CD4-positive, alpha-beta T cell (primary cell): ENCODE results near the gene MYL9. TPM values are rescaled to one million over a fixed set of nuclear protein-coding genes. Genes with fewer than 3 reads are reported as not detected.
"Not testable (repeated sequence)": the region's sequence is repeated elsewhere in the genome, so short reads cannot be mapped to it uniquely, and the experiment has no call there.

Experiments used
- ATAC-seq: fragments of 200-7000 bp; cut with Tn5 transposase; one replicate; pipeline ENCODE4 v1.10.0; 2022; ENCODE audit warnings: mild to moderate bottlenecking; ENCODE audit not compliant: poor library complexity
- CTCF ChIA-PET: fragments of 350-600 bp; sonication (Branson Sonifier 250); formaldehyde crosslinking; loops from one replicate; lab custom pipeline; 2021; ENCODE audit warnings: antibody characterized with exemption, inconsistent platforms; lab: Charles Lee
- POLR2A ChIA-PET: fragments of 350-600 bp; sonication (Branson Sonifier 250); formaldehyde crosslinking; loops from one replicate; lab custom pipeline; 2021; ENCODE audit warnings: antibody characterized with exemption, inconsistent platforms; lab: Charles Lee
- DNase-seq, 14 experiments: peaks; one replicate each; pipeline ENCODE4 v3.0.0-alpha.2; 2013 to 2020; ENCODE audit warnings: mixed read lengths in 2 of 14
- H3K27ac ChIP-seq, 2 donors: one replicate each; pipeline versions ENCODE4 v1.5.1 to v1.7.0; 2013; ENCODE audit warnings: low read length in 2 of 2, low read depth in 1 of 2, mild to moderate bottlenecking in 1 of 2
- H3K27me3 ChIP-seq, 2 experiments: 1 replicate in 1 of 2; 2 replicates in 1 of 2; pipeline versions ENCODE4 v1.6.1 to v1.7.0; 2013; ENCODE audit warnings: low read length in 2 of 2, control low read depth in 1 of 2, mild to moderate bottlenecking in 1 of 2, moderate library complexity in 1 of 2; ENCODE audit not compliant: insufficient read depth in 2 of 2, control insufficient read depth in 1 of 2
- H3K36me3 ChIP-seq: one replicate; pipeline ENCODE4 v1.6.1; 2013; ENCODE audit warnings: low read length, control low read depth; ENCODE audit not compliant: insufficient read depth
- H3K4me1 ChIP-seq: one replicate; pipeline ENCODE4 v1.6.1; 2013; ENCODE audit warnings: low read length, control low read depth; ENCODE audit not compliant: insufficient read depth
- H3K4me3 ChIP-seq: one replicate; pipeline ENCODE4 v1.5.1; 2013; ENCODE audit warnings: mild to moderate bottlenecking, low read length, moderate library complexity
- H3K9me3 ChIP-seq, 2 experiments: 1 replicate in 1 of 2; 2 replicates in 1 of 2; pipeline versions ENCODE4 v1.6.1 to v1.7.0; 2013; ENCODE audit warnings: low read length in 2 of 2, mild to moderate bottlenecking in 2 of 2, control low read depth in 1 of 2, moderate library complexity in 1 of 2; ENCODE audit not compliant: control insufficient read depth in 1 of 2, insufficient read depth in 1 of 2
- H3K27ac Mint-ChIP-seq: one replicate; pipeline ENCODE4 v1.8.0; 2020; ENCODE audit warnings: mixed read lengths
- H3K27me3 Mint-ChIP-seq: one replicate; pipeline ENCODE4 v1.8.0; 2021; ENCODE audit warnings: mixed read lengths
- H3K36me3 Mint-ChIP-seq: one replicate; pipeline ENCODE4 v1.8.0; 2021; ENCODE audit warnings: low read depth, mixed read lengths
- H3K4me1 Mint-ChIP-seq: one replicate; pipeline ENCODE4 v1.8.0; 2021; ENCODE audit warnings: low read depth, mixed read lengths
- H3K4me3 Mint-ChIP-seq: one replicate; pipeline ENCODE4 v1.8.0; 2020; ENCODE audit warnings: mild to moderate bottlenecking, mixed read lengths
- H3K9me3 Mint-ChIP-seq: one replicate; pipeline ENCODE4 v1.8.0; 2020; ENCODE audit warnings: mixed read lengths
- intact Hi-C, 2 experiments: fragments of 100-400 bp; cut with DNase I in 1 of 2; cut with micrococcal nuclease in 1 of 2; formaldehyde crosslinking; loops; one replicate each; pipeline versions ENCODE4 v1.15.1 to v1.9.0; 2023 to 2025; cut with DNase I, micrococcal nuclease
- total RNA-seq, 174 experiments: library from RNA in 2 of 174; stranded (reverse) in 2 of 174; gene quantifications; one replicate each; pipeline ENCODE4 v1.2.3 and lab custom pipeline; 2021 to 2026
- TF ChIP-seq, protein P1 (sequence below): fragments of 200-600 bp; IDR thresholded peaks from one replicate; pipeline ENCODE4 v1.8.0; 2022; ENCODE audit warnings: antibody characterized with exemption, mild to moderate bottlenecking

The MYL9 gene
- total RNA-seq, 2 experiments from 2014 or later: not detected

DNA sequence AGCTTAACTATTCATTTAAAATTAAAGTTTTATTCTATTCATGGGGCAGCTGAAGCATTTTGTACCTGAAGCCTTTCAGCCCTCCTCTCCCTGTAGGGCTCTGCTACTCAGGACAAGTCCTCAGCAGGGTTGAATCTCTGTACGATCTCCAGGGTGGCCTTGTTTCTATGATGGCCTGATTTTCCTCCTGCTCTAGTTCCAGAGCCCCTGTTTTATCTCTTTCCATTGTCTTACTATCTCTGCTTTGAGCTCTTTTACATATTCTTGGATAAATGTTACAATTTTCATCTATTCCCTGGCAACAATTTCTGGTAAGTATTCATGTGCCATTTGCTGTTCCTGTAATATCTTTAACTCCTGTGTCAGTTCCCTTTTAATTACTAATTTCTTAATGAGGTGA is 19.8 kb upstream of the MYL9 start:
- H3K36me3 Mint-ChIP-seq: peaks cover 60% of the 10 kb centered on the region
- Histone ChIP-seq H3K36me3 (peaks cover 53% of the 10 kb centered on the region), H3K4me1 (no peaks in the 10 kb centered on the region), H3K9me3 (no peaks in the 10 kb centered on the region), H3K4me3 (no peak overlapping the region), H3K27ac (no peak overlapping the region), H3K27me3 (no peaks in the 10 kb centered on the region)
- ChIA-PET POLR2A (no interaction called here), CTCF (no interaction called here)
- DNase-seq (no peak), ATAC-seq (no peak)
- TF ChIP-seq, protein P1, sequence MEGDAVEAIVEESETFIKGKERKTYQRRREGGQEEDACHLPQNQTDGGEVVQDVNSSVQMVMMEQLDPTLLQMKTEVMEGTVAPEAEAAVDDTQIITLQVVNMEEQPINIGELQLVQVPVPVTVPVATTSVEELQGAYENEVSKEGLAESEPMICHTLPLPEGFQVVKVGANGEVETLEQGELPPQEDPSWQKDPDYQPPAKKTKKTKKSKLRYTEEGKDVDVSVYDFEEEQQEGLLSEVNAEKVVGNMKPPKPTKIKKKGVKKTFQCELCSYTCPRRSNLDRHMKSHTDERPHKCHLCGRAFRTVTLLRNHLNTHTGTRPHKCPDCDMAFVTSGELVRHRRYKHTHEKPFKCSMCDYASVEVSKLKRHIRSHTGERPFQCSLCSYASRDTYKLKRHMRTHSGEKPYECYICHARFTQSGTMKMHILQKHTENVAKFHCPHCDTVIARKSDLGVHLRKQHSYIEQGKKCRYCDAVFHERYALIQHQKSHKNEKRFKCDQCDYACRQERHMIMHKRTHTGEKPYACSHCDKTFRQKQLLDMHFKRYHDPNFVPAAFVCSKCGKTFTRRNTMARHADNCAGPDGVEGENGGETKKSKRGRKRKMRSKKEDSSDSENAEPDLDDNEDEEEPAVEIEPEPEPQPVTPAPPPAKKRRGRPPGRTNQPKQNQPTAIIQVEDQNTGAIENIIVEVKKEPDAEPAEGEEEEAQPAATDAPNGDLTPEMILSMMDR: no peak
- H3K9me3 Mint-ChIP-seq: no peaks in the 10 kb centered on the region
- intact Hi-C loops: no loop called here
- H3K27ac Mint-ChIP-seq: peak overlapping the region; percentile 49
- H3K4me1 Mint-ChIP-seq: no peaks in the 10 kb centered on the region
- H3K4me3 Mint-ChIP-seq: no peak overlapping the region
- H3K27me3 Mint-ChIP-seq: no peaks in the 10 kb centered on the region

DNA sequence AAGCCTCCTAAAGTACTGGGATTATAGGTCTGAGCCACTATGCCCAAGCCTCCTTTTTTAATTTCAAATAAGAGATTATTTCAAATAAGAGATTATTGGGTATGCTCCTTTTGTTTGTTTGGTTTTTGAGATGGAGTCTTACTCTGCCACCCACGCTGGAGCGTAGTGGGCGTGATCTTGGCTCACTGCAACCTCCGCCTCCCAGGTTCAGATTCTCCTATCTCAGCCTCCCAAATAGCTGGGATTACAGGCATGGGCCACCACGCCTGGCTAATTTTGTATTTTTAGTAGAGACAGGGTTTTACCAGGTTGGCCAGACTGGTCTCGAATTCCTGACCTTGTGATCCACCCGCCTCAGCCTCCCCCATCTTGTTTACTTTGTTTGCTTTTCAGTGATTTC is 18.9 kb upstream of the MYL9 start:
- CTCF ChIA-PET, H3K9me3 Mint-ChIP-seq, H3K27me3 ChIP-seq, ATAC-seq, POLR2A ChIA-PET, H3K4me3 Mint-ChIP-seq, H3K4me1 ChIP-seq, H3K27me3 Mint-ChIP-seq, H3K4me3 ChIP-seq, H3K27ac Mint-ChIP-seq, H3K9me3 ChIP-seq, intact Hi-C loops, H3K4me1 Mint-ChIP-seq, H3K27ac ChIP-seq, DNase-seq: not testable (repeated sequence)
- H3K36me3 ChIP-seq: peaks cover 61% of the 10 kb centered on the region
- H3K36me3 Mint-ChIP-seq: peaks cover 69% of the 10 kb centered on the region

DNA sequence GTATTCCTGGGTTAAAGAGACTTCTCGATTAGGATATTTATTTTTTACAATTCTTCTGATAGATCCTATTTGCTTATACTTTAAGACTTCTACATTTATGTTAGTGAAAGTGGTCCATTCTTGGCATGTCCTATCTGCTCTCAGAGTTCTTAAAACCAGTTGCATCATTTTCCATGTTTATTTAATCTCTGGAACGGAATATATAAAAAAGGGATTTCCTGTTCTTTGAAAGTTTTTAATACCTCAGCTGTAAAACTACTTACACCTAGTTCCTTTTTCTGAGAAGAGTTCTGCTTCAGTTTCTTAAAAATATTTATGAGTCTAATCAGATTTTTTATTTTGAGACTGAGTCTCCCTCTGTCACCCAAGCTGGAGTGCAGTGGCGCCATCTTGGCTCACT is 18.0 kb upstream of the MYL9 start:
- no peaks in the 10 kb centered on the region for H3K4me1 Mint-ChIP-seq
- H3K36me3 Mint-ChIP-seq: peaks cover 67% of the 10 kb centered on the region
- no peak overlapping the region for H3K4me3 Mint-ChIP-seq
- TF ChIP-seq, protein P1: no peak
- H3K4me1 ChIP-seq: no peaks in the 10 kb centered on the region
- H3K27ac Mint-ChIP-seq: no peak overlapping the region
- intact Hi-C loops: no loop called here
- CTCF ChIA-PET: no interaction called here
- no peak for DNase-seq
- H3K27ac ChIP-seq: no peak overlapping the region
- peaks cover 70% of the 10 kb centered on the region for H3K36me3 ChIP-seq
- POLR2A ChIA-PET: no interaction called here
- no peaks in the 10 kb centered on the region for H3K27me3 ChIP-seq
- H3K9me3 ChIP-seq: no peaks in the 10 kb centered on the region
- no peaks in the 10 kb centered on the region for H3K9me3 Mint-ChIP-seq
- no peak for ATAC-seq
- H3K4me3 ChIP-seq: no peak overlapping the region
- no peaks in the 10 kb centered on the region for H3K27me3 Mint-ChIP-seq
